Stomach (tissue), 4 donors: Measurements from ENCODE around the gene ADSS1.

Source experiments
- CTCF ChIP-seq, 7 experiments: fragments of 450-650 bp in 4 of 7; fragments of 200-600 bp in 3 of 7; sonication (generic) in 3 of 7; IDR thresholded peaks; one replicate each; pipeline ENCODE4 v1.5.1; 2016 to 2019; ENCODE audit warnings: antibody characterized with exemption in 7 of 7, control low read depth in 2 of 7, mild to moderate bottlenecking in 1 of 7
- POLR2A ChIP-seq, 4 donors: fragments of 450-650 bp; IDR thresholded peaks; one replicate each; pipeline ENCODE4 v1.6.1; 2016; ENCODE audit warnings: antibody characterized with exemption in 4 of 4, control low read depth in 2 of 4, mild to moderate bottlenecking in 1 of 4, moderate library complexity in 1 of 4

- TF ChIP-seq CTCF (IDR thresholded peaks at IDR 0.05) (no peak), POLR2A (IDR thresholded peaks at IDR 0.05) (no peak)
Measured at GRCh38 chr14:104698688-104699425, 25.2 kb upstream of the ADSS1 start.
